HepG2 (cell line): ENCODE data around the gene ATP6V0D1. TPM values are rescaled to one million over a fixed set of nuclear protein-coding genes. Genes with fewer than 3 reads are reported as not detected.

Source experiments
- CBFB ChIP-seq: sonication (generic); formaldehyde crosslinking; IDR thresholded peaks from 2 replicates; pipeline ENCODE4 v1.4.0; 2020; ENCODE audit warnings: missing genetic modification reagents
- FIP1L1 ChIP-seq: fragments of 200-400 bp; formaldehyde crosslinking; IDR thresholded peaks from 2 replicates; pipeline ENCODE4 v1.6.1; 2018; ENCODE audit warnings: low read depth, mild to moderate bottlenecking, low read length, moderate library complexity, borderline replicate concordance; ENCODE audit not compliant: insufficient read depth
- KDM5B ChIP-seq: sonication (generic); formaldehyde crosslinking; IDR thresholded peaks from 2 replicates; pipeline ENCODE4 v1.4.0; 2020; ENCODE audit warnings: missing genetic modification reagents, mild to moderate bottlenecking, borderline replicate concordance
- PCBP1 ChIP-seq: fragments of 200-400 bp; formaldehyde crosslinking; IDR thresholded peaks from 2 replicates; pipeline ENCODE4 v1.6.1; 2017; ENCODE audit warnings: mild to moderate bottlenecking, low read depth, low read length, borderline replicate concordance
- RAD21 ChIP-seq: fragments of 450-650 bp; formaldehyde crosslinking; IDR thresholded peaks from 2 replicates; pipeline ENCODE4 v1.5.0; 2020; ENCODE audit warnings: mild to moderate bottlenecking
- SOX5 ChIP-seq: IDR thresholded peaks from 2 replicates; pipeline ENCODE4 v1.6.1; 2016; ENCODE audit warnings: borderline replicate concordance
- SYNCRIP ChIP-seq: fragments of 200-400 bp; formaldehyde crosslinking; IDR thresholded peaks from 2 replicates; pipeline ENCODE4 v1.6.1; 2018; ENCODE audit warnings: mild to moderate bottlenecking, low read depth, low read length; ENCODE audit not compliant: insufficient read depth
- ZMAT3 ChIP-seq: sonication (generic); formaldehyde crosslinking; conservative IDR thresholded peaks from 2 replicates; pipeline ENCODE4 v1.7.0; 2021; ENCODE audit warnings: missing genetic modification reagents
- ZNF256 ChIP-seq: sonication (generic); formaldehyde crosslinking; conservative IDR thresholded peaks from 2 replicates; pipeline ENCODE4 v1.4.0; 2020; ENCODE audit warnings: missing genetic modification reagents
- ZNF337 ChIP-seq: sonication (generic); formaldehyde crosslinking; IDR thresholded peaks from 2 replicates; pipeline ENCODE4 v1.5.1; 2020; ENCODE audit warnings: missing genetic modification reagents, low read depth, mild to moderate bottlenecking, borderline replicate concordance
- ZNF431 ChIP-seq: sonication (generic); formaldehyde crosslinking; IDR thresholded peaks from 2 replicates; pipeline ENCODE4 v1.9.0; 2022; ENCODE audit warnings: missing genetic modification reagents, low read depth, mild to moderate bottlenecking, borderline replicate concordance
- ZNF44 ChIP-seq: sonication (generic); formaldehyde crosslinking; IDR thresholded peaks from 2 replicates; pipeline ENCODE4 v1.5.1; 2020; ENCODE audit warnings: mild to moderate bottlenecking, missing genetic modification reagents
- ZNF639 ChIP-seq: conservative IDR thresholded peaks from 2 replicates; pipeline ENCODE4 v1.6.1; 2018; ENCODE audit warnings: missing genetic modification reagents
- ZNF768 ChIP-seq: sonication (generic); formaldehyde crosslinking; IDR thresholded peaks from 2 replicates; pipeline ENCODE4 v1.4.0; 2020; ENCODE audit warnings: missing genetic modification reagents
- ZNF775 ChIP-seq: sonication (generic); formaldehyde crosslinking; IDR thresholded peaks from 2 replicates; pipeline ENCODE4 v1.4.0; 2020; ENCODE audit warnings: missing genetic modification reagents, mild to moderate bottlenecking, moderate library complexity, borderline replicate concordance
- ZNF782 ChIP-seq: sonication (generic); formaldehyde crosslinking; IDR thresholded peaks from 2 replicates; pipeline ENCODE4 v1.4.0; 2020; ENCODE audit warnings: missing genetic modification reagents, mild to moderate bottlenecking, borderline replicate concordance
- ZSCAN20 ChIP-seq: sonication (generic); formaldehyde crosslinking; IDR thresholded peaks from 2 replicates; pipeline ENCODE4 v1.4.0; 2020; ENCODE audit warnings: missing genetic modification reagents, mild to moderate bottlenecking, borderline replicate concordance
- polyA plus RNA-seq, 8 experiments: library from polyadenylated mRNA; depleted of rRNA in 3 of 8; stranded (reverse) in 7 of 8; unstranded in 1 of 8; fragments of >200 nt; fragmentation: Illumina TruSeq in 4 of 8; extraction: Trizol in 4 of 8; gene quantifications; 2 replicates each; pipeline versions ENCODE4 v1.2.1 to v1.2.3, GENCODE V29; 2011 to 2016; ENCODE audit warnings: low read depth in 4 of 8, missing spikeins in 1 of 8, mixed read lengths in 1 of 8; ENCODE audit not compliant: insufficient read depth in 1 of 8
- total RNA-seq, 5 experiments: library from RNA; depleted of rRNA; stranded (reverse); fragments of >200 nt; fragmentation: Illumina TruSeq; extraction: Trizol; gene quantifications; 2 replicates each; pipeline ENCODE4 v1.2.3, GENCODE V29; 2016; ENCODE audit warnings: low read depth in 1 of 5
- TF ChIP-seq, protein P1 (sequence below): sonication (generic); formaldehyde crosslinking; IDR thresholded peaks from 2 replicates; pipeline ENCODE4 v1.4.0; 2020; ENCODE audit warnings: missing genetic modification reagents
- TF ChIP-seq, protein P2 (sequence below): sonication (generic); formaldehyde crosslinking; IDR thresholded peaks from 2 replicates; pipeline ENCODE4 v1.4.0; 2020; ENCODE audit warnings: mild to moderate bottlenecking, low read depth, missing genetic modification reagents
- TF ChIP-seq, protein P3 (sequence below): sonication (generic); formaldehyde crosslinking; conservative IDR thresholded peaks from 2 replicates; pipeline ENCODE4 v1.8.0; 2022; ENCODE audit warnings: low read depth, missing genetic modification reagents

Gene ATP6V0D1
- total and polyA plus RNA-seq, 2 of the 13 experiments (the other 11 are each of a cell fraction or from before 2014, with no cell fraction given), result 51.1 to 61.3 TPM

DNA sequence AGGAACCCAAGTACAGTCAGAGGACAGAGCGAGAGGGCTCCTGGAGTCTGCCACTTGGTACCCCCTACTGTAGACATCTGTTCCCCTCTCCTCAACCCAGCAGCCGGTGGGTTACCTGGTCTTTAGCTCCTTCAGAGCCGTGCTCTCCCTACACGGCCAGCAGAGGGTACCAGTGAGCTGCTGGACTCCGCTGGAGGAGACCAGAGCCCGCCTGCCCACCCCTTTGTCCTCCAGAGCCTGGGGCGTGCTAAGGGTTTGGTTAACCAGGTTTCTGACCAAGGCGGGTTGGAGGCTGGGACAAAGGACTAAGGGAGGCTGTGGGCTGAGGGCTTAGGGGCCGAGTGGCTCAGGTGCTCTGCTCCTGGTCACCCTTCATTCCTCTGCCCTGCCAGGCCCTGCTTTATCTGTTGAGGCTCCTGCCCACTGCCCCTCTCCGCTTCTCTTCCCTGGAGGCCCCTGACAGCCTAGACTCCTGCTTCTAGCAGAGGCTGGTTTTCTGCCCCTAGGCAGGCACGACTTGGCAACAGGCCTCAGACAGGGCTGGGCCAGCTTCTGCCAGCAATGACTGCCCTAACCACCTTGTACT lies 52.7 kb downstream of the ATP6V0D1 start (continued):
- TF ChIP-seq ZNF337 (CRISPR knock-in tag) (no peak), PCBP1 (no peak), ZNF431 (CRISPR knock-in tag) (no peak), ZNF775 (no peak), SYNCRIP (no peak), ZNF782 (CRISPR knock-in tag) (0 out of 2 replicates have a peak, but pooled peaks have one; percentile 61), ZMAT3 (CRISPR knock-in tag) (no peak), KDM5B (CRISPR knock-in tag) (peak; percentile 74), ZNF768 (peak; percentile 70), ZSCAN20 (CRISPR knock-in tag) (no peak), ZNF44 (peak; percentile 47; the same call in 1 of the 2 replicates), ZNF639 (CRISPR knock-in tag) (no peak), FIP1L1 (no peak), RAD21 (CRISPR knock-in tag) (peak; percentile 99), SOX5 (peak; percentile 30; the same call in 1 of the 2 replicates), CBFB (CRISPR knock-in tag) (no peak), ZNF256 (CRISPR knock-in tag) (no peak)
- TF ChIP-seq, protein P1, sequence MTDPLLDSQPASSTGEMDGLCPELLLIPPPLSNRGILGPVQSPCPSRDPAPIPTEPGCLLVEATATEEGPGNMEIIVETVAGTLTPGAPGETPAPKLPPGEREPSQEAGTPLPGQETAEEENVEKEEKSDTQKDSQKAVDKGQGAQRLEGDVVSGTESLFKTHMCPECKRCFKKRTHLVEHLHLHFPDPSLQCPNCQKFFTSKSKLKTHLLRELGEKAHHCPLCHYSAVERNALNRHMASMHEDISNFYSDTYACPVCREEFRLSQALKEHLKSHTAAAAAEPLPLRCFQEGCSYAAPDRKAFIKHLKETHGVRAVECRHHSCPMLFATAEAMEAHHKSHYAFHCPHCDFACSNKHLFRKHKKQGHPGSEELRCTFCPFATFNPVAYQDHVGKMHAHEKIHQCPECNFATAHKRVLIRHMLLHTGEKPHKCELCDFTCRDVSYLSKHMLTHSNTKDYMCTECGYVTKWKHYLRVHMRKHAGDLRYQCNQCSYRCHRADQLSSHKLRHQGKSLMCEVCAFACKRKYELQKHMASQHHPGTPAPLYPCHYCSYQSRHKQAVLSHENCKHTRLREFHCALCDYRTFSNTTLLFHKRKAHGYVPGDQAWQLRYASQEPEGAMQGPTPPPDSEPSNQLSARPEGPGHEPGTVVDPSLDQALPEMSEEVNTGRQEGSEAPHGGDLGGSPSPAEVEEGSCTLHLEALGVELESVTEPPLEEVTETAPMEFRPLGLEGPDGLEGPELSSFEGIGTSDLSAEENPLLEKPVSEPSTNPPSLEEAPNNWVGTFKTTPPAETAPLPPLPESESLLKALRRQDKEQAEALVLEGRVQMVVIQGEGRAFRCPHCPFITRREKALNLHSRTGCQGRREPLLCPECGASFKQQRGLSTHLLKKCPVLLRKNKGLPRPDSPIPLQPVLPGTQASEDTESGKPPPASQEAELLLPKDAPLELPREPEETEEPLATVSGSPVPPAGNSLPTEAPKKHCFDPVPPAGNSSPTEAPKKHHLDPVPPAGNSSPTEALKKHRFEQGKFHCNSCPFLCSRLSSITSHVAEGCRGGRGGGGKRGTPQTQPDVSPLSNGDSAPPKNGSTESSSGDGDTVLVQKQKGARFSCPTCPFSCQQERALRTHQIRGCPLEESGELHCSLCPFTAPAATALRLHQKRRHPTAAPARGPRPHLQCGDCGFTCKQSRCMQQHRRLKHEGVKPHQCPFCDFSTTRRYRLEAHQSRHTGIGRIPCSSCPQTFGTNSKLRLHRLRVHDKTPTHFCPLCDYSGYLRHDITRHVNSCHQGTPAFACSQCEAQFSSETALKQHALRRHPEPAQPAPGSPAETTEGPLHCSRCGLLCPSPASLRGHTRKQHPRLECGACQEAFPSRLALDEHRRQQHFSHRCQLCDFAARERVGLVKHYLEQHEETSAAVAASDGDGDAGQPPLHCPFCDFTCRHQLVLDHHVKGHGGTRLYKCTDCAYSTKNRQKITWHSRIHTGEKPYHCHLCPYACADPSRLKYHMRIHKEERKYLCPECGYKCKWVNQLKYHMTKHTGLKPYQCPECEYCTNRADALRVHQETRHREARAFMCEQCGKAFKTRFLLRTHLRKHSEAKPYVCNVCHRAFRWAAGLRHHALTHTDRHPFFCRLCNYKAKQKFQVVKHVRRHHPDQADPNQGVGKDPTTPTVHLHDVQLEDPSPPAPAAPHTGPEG, result no peak
- TF ChIP-seq, protein P2, sequence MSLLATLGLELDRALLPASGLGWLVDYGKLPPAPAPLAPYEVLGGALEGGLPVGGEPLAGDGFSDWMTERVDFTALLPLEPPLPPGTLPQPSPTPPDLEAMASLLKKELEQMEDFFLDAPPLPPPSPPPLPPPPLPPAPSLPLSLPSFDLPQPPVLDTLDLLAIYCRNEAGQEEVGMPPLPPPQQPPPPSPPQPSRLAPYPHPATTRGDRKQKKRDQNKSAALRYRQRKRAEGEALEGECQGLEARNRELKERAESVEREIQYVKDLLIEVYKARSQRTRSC, result no peak
- TF ChIP-seq, protein P3, sequence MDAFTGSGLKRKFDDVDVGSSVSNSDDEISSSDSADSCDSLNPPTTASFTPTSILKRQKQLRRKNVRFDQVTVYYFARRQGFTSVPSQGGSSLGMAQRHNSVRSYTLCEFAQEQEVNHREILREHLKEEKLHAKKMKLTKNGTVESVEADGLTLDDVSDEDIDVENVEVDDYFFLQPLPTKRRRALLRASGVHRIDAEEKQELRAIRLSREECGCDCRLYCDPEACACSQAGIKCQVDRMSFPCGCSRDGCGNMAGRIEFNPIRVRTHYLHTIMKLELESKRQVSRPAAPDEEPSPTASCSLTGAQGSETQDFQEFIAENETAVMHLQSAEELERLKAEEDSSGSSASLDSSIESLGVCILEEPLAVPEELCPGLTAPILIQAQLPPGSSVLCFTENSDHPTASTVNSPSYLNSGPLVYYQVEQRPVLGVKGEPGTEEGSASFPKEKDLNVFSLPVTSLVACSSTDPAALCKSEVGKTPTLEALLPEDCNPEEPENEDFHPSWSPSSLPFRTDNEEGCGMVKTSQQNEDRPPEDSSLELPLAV (CRISPR knock-in tag), result no peak
